A549 (cell line): Measurements from ENCODE around the gene VSX1. TPM values are rescaled to one million over a fixed set of nuclear protein-coding genes. Genes with fewer than 3 reads are reported as not detected.
A peak's percentile ranks its signal among the peaks of the same experiment; 100 is the strongest.

Experiments
- ATAC-seq, 2 experiments: fragments of 200-7000 bp in 1 of 2; fragments of >200 bp in 1 of 2; cut with Nextera tagmentation in 1 of 2; cut with Tn5 transposase in 1 of 2; 3 replicates each; pipeline versions ENCODE4 v1.8.0 to v1.9.1; 2018 to 2020; ENCODE audit warnings: mild to moderate bottlenecking in 1 of 2, moderate library complexity in 1 of 2
- CTCF ChIA-PET: fragments of 300-600 bp; sonication (Branson Sonifier 250); formaldehyde crosslinking; extraction: SDS; loops from one replicate; lab custom pipeline; 2021; ENCODE audit warnings: antibody characterized with exemption, inconsistent platforms; lab: Yijun Ruan, JAX
- POLR2A ChIA-PET: fragments of 350-600 bp; formaldehyde crosslinking; extraction: SDS; loops from one replicate; lab custom pipeline; 2021; ENCODE audit warnings: antibody characterized with exemption, inconsistent platforms; lab: Yijun Ruan, JAX
- DNase-seq, 2 experiments: peaks; one replicate each; pipeline versions ENCODE4 v3.0.0 to v3.0.0-alpha.2; 2011 to 2016; ENCODE audit warnings: low read depth in 1 of 2, low spot score in 1 of 2
- FAIRE-seq: peaks from 2 replicates; lab custom pipeline; 2011; peaks lifted over from hg19 to GRCh38; lab: Jason Lieb, UNC
- H3K27ac ChIP-seq, 2 experiments: fragments of >200 bp; sonication (Bioruptor Twin); formaldehyde crosslinking; 3 replicates each; pipeline ENCODE4 v1.5.1; 2016 to 2017
- H3K4me1 ChIP-seq: fragments of >200 bp; sonication (Bioruptor Twin); formaldehyde crosslinking; 3 replicates; pipeline ENCODE4 v1.6.1; 2016
- H3K4me2 ChIP-seq: fragments of >200 bp; sonication (Bioruptor Twin); formaldehyde crosslinking; 3 replicates; pipeline ENCODE4 v1.6.1; 2016
- H3K4me3 ChIP-seq: fragments of >200 bp; sonication (Bioruptor Twin); formaldehyde crosslinking; 3 replicates; pipeline ENCODE4 v1.5.1; 2016
- H3K9me3 ChIP-seq: fragments of >200 bp; sonication (Bioruptor Twin); formaldehyde crosslinking; 3 replicates; pipeline ENCODE4 v1.6.1; 2016
- BHLHE40 ChIP-seq: IDR thresholded peaks from 2 replicates; pipeline ENCODE4 v1.6.1; 2012; ENCODE audit warnings: low read depth, low read length, inconsistent platforms
- CBX2 ChIP-seq: fragments of 200-600 bp; sonication (generic); IDR thresholded peaks from 2 replicates; pipeline ENCODE4 v1.6.1; 2016; ENCODE audit warnings: low read depth, mild to moderate bottlenecking, borderline replicate concordance
- CEBPB ChIP-seq, 2 experiments: fragments of >200 bp in 1 of 2; sonication (Bioruptor Twin) in 1 of 2; formaldehyde crosslinking in 1 of 2; IDR thresholded peaks; 2 replicates each; pipeline ENCODE4 v1.6.1; 2012 to 2016
- CTCF ChIP-seq: fragments of >200 bp; sonication (Bioruptor Twin); formaldehyde crosslinking; IDR thresholded peaks from 3 replicates; pipeline ENCODE4 v1.5.1; 2016
- EHF ChIP-seq: fragments of 250-450 bp; sonication (Bioruptor Pico); IDR thresholded peaks from 2 replicates; pipeline ENCODE4 v1.5.0; 2020; ENCODE audit warnings: mild to moderate bottlenecking
- EHMT2 ChIP-seq: fragments of 200-600 bp; sonication (generic); IDR thresholded peaks from 2 replicates; pipeline ENCODE4 v1.6.1; 2016; ENCODE audit warnings: antibody characterized with exemption, low read depth, mild to moderate bottlenecking, moderate library complexity
- EP300 ChIP-seq, 2 experiments: fragments of >200 bp; sonication (Bioruptor Twin); formaldehyde crosslinking; IDR thresholded peaks; 2 replicates in 1 of 2; 3 replicates in 1 of 2; pipeline ENCODE4 v1.6.1; 2016 to 2017
- ESRRA ChIP-seq: fragments of 150-350 bp; IDR thresholded peaks from 2 replicates; pipeline ENCODE4 v1.6.1; 2014; ENCODE audit warnings: mild to moderate bottlenecking, low read length, borderline replicate concordance
- FOXS1 ChIP-seq: fragments of 250-450 bp; sonication (Bioruptor Pico); IDR thresholded peaks from 2 replicates; pipeline ENCODE4 v1.5.0; 2020; ENCODE audit warnings: mild to moderate bottlenecking, moderate library complexity
- HOXA7 ChIP-seq: fragments of 250-450 bp; sonication (Bioruptor Pico); IDR thresholded peaks from 2 replicates; pipeline ENCODE4 v1.5.0; 2020; ENCODE audit warnings: mild to moderate bottlenecking, moderate library complexity
- HOXB5 ChIP-seq: fragments of 250-450 bp; sonication (Bioruptor Pico); IDR thresholded peaks from 2 replicates; pipeline ENCODE4 v1.5.0; 2020; ENCODE audit warnings: mild to moderate bottlenecking, moderate library complexity
- JUN ChIP-seq, 2 experiments: fragments of >200 bp; sonication (Bioruptor Twin); formaldehyde crosslinking; IDR thresholded peaks; 2 replicates in 1 of 2; 3 replicates in 1 of 2; pipeline ENCODE4 v1.6.1; 2016 to 2017
- MAFK ChIP-seq: fragments of 450-650 bp; IDR thresholded peaks from 2 replicates; pipeline ENCODE4 v1.6.1; 2014; ENCODE audit not compliant: partially characterized antibody
- MAX ChIP-seq: IDR thresholded peaks from 2 replicates; pipeline ENCODE4 v1.6.1; 2012
- MYC ChIP-seq: IDR thresholded peaks from 2 replicates; pipeline ENCODE4 v1.6.1; 2012; ENCODE audit warnings: mild to moderate bottlenecking, inconsistent platforms, low read length, improper control_type of control experiment, borderline replicate concordance
- NPAS2 ChIP-seq: fragments of 250-450 bp; sonication (Bioruptor Pico); IDR thresholded peaks from 2 replicates; pipeline ENCODE4 v1.8.0; 2022; ENCODE audit warnings: mild to moderate bottlenecking, moderate library complexity, borderline replicate concordance
- NR3C1 ChIP-seq: fragments of >200 bp; sonication (Bioruptor Twin); formaldehyde crosslinking; IDR thresholded peaks from 3 replicates; pipeline ENCODE4 v1.6.1; 2017
- RARB ChIP-seq: fragments of 250-450 bp; sonication (Bioruptor Pico); IDR thresholded peaks from 2 replicates; pipeline ENCODE4 v1.8.0; 2021; ENCODE audit warnings: mild to moderate bottlenecking, moderate library complexity
- RFX5 ChIP-seq: fragments of 450-650 bp; IDR thresholded peaks from 2 replicates; pipeline ENCODE4 v1.7.1; 2014; ENCODE audit warnings: antibody characterized with exemption, mild to moderate bottlenecking, moderate library complexity
- SREBF2 ChIP-seq: fragments of 450-650 bp; IDR thresholded peaks from 2 replicates; pipeline ENCODE4 v1.6.1; 2014; ENCODE audit warnings: mild to moderate bottlenecking, moderate library complexity
- ZC3H11A ChIP-seq: fragments of 450-650 bp; IDR thresholded peaks from 2 replicates; pipeline ENCODE4 v1.6.1; 2014; ENCODE audit warnings: antibody characterized with exemption, mild to moderate bottlenecking
- ZFP36 ChIP-seq: fragments of 450-650 bp; IDR thresholded peaks from 2 replicates; pipeline ENCODE4 v1.6.1; 2014; ENCODE audit warnings: borderline replicate concordance; ENCODE audit not compliant: partially characterized antibody
- WGBS: methylation state at CpG from one replicate; pipeline ENCODE4 v1.1.6; 2017; ENCODE audit errors: missing lambda C conversion rate; 5-methylcytosine and 5-hydroxymethylcytosine counted together
- polyA plus RNA-seq, 4 experiments: library from polyadenylated mRNA; depleted of rRNA in 3 of 4; stranded (reverse); fragments of >200 nt; fragmentation: RNase III in 1 of 4; extraction: RNeasy Plus Mini Kit Qiagen cat#74134 plus additional on column Dnase treatment in 1 of 4; gene quantifications; 2 replicates in 3 of 4; 3 replicates in 1 of 4; pipeline ENCODE4 v1.2.3, GENCODE V29; 2011 to 2017

The VSX1 gene
- polyA plus RNA-seq, 2 of the 4 experiments (the other 2 are of a cell fraction): 0.77 to 2.9 TPM

GRCh38 chr20:25038591-25039015 lies 43.3 kb downstream of the VSX1 start:
- Histone ChIP-seq H3K4me2 (no peak overlapping the region), H3K9me3 (no peaks in the 10 kb centered on the region), H3K27ac (no peak overlapping the region), H3K4me1 (no peaks in the 10 kb centered on the region), H3K4me3 (no peak overlapping the region)
- no peak for TF ChIP-seq MYC
- POLR2A ChIA-PET: no interaction called here
- ATAC-seq (no peak; a peak in 1 of 6 replicates), FAIRE-seq (no peak), DNase-seq (no peak)
- CTCF ChIA-PET: interaction anchor here (0.7 to 2.0 kb wide), 4 partner anchors 15 to 45 kb away, joined by 3 to 6 read pairs (median 3); no protein-coding TSS in a partner anchor
- WGBS: 85% methylated on average over 6 of the region's 6 CpGs

- Histone ChIP-seq H3K4me3 (no peak overlapping the region), H3K9me3 (no peaks in the 10 kb centered on the region), H3K27ac (no peak overlapping the region), H3K4me2 (no peak overlapping the region), H3K4me1 (no peaks in the 10 kb centered on the region)
- ChIA-PET CTCF (interaction anchor here (0.9 to 2.0 kb wide), 2 partner anchors 19 to 44 kb away, joined by 3 to 6 read pairs; no protein-coding TSS in a partner anchor), POLR2A (no interaction called here)
- ATAC-seq (no peak), FAIRE-seq (no peak), DNase-seq (no peak)
- TF ChIP-seq JUN (IDR thresholded peaks at IDR 0.05) (no peak), MAFK (peak; percentile 28)
- WGBS: 90% methylated on average over 3 of the region's 3 CpGs
These were observed 43.9 kb downstream of the VSX1 start for GRCh38 chr20:25038103-25038410.

DNA sequence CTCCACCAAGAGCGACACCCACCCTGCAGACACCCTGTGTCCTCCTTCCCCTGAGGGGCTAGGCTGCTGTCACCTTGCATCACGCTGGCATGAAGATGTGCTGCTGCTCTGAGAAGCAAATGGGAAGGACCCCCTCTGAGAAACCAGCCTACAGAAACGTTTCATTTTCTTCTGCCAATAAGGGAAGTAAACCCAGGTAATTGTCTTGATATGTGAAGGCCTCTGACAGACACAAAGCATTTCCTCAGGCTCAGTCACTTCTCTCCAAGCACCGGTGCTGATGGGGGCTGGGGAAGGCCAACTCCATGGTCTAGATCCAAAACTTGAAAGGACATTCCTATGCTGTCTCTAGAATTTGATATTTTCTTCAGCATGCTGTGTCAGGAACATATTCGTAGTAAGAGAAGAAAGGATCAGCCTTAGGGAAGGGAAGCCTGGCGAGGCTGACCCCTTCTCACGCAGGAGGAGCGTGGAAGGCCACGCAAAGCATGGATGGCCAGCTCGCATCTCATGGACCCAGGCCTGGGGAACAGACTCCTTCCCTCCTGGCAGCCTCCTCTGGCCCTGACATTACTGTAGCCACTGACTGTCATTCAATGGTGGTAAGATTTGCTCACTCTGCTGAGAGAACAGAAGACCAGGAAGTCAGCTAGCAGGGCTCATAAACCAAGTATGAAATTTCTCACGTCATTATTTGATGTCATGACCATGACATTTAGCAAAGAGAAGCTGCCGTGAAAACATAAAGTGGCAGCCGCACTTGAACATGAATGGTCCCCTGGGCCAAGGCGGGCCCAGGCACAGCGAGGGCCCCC lies 44.4 kb downstream of the VSX1 start:
- POLR2A ChIA-PET: no interaction called here
- TF ChIP-seq BHLHE40: no peak
- no peak for TF ChIP-seq CBX2
- TF ChIP-seq ZFP36: no peak
- no peak for TF ChIP-seq ESRRA
- TF ChIP-seq SREBF2: no peak
- TF ChIP-seq EP300 (IDR thresholded peaks at IDR 0.05): no peak
- TF ChIP-seq RFX5: no peak
- TF ChIP-seq HOXB5 (CRISPR knock-in tag): no peak
- no peak for TF ChIP-seq NR3C1
- TF ChIP-seq JUN (IDR thresholded peaks at IDR 0.05): no peak
- no peak for TF ChIP-seq FOXS1 (CRISPR knock-in tag)
- TF ChIP-seq HOXA7 (CRISPR knock-in tag): no peak
- no peak for TF ChIP-seq EHMT2
- TF ChIP-seq CEBPB (IDR thresholded peaks at IDR 0.05): no peak
- TF ChIP-seq RARB (CRISPR knock-in tag): no peak
- TF ChIP-seq CTCF: no peak
- TF ChIP-seq EHF (CRISPR knock-in tag): no peak
- no peak for TF ChIP-seq MAX
- no peak for TF ChIP-seq ZC3H11A
- TF ChIP-seq NPAS2: no peak
- TF ChIP-seq, all 56 proteins: peak for 0
- ATAC-seq (no peak), DNase-seq (no peak), FAIRE-seq (no peak)
- CTCF ChIA-PET: interaction anchor here (0.9 to 1.5 kb wide), 2 partner anchors 19 to 25 kb away, joined by 3 to 5 read pairs; no protein-coding TSS in a partner anchor
- H3K4me3 ChIP-seq: no peak overlapping the region
- H3K4me1 ChIP-seq: no peaks in the 10 kb centered on the region
- H3K27ac ChIP-seq: no peak overlapping the region
- WGBS: 86% methylated on average over 15 of the region's 15 CpGs
- no peak overlapping the region for H3K4me2 ChIP-seq
- no peaks in the 10 kb centered on the region for H3K9me3 ChIP-seq
